WI38 (cell line): ENCODE measurements around the gene PTPN23.
"Not testable (repeated sequence)": the region's sequence is repeated elsewhere in the genome, so short reads cannot be mapped to it uniquely, and the experiment has no call there.

Source experiments
- H3K4me3 ChIP-seq: 2 replicates; pipeline ENCODE4 v1.5.1; 2011; ENCODE audit warnings: low read depth, mild to moderate bottlenecking, control low read depth, low read length
- CTCF ChIP-seq: IDR thresholded peaks from 2 replicates; pipeline ENCODE4 v1.5.1; 2012; ENCODE audit warnings: low read depth, mild to moderate bottlenecking, control low read depth, low read length

PTPN23 gene

GRCh38 chr3:47455806-47456452 is 75.1 kb downstream of the PTPN23 start:
- no peak overlapping the region for H3K4me3 ChIP-seq
- no peak for TF ChIP-seq CTCF

GRCh38 chr3:47456984-47457383 is 76.2 kb downstream of the PTPN23 start:
- no peak for TF ChIP-seq CTCF
- no peak overlapping the region for H3K4me3 ChIP-seq

- H3K4me3 ChIP-seq: not testable (repeated sequence)
These were observed 78.8 kb downstream of the PTPN23 start for GRCh38 chr3:47459534-47460085.
